Spleen (tissue), 7 donors: ENCODE data around the gene CD34.

Source experiments
- POLR2A ChIP-seq, 3 donors: fragments of 450-650 bp; IDR thresholded peaks; one replicate each; pipeline ENCODE4 v1.5.1; 2017; ENCODE audit warnings: antibody characterized with exemption in 3 of 3, mild to moderate bottlenecking in 1 of 3
- POLR2AphosphoS5 ChIP-seq, 3 donors: sonication (generic); formaldehyde crosslinking; IDR thresholded peaks; one replicate each; pipeline ENCODE4 v1.5.1; 2017; ENCODE audit warnings: antibody characterized with exemption in 3 of 3
- TF ChIP-seq, protein P1 (sequence below), 11 experiments: fragments of 200-600 bp in 7 of 11; fragments of 450-650 bp in 4 of 11; sonication (generic) in 4 of 11; IDR thresholded peaks in 8 of 11; conservative IDR thresholded peaks in 3 of 11; 1 replicate in 7 of 11; 2 replicates in 4 of 11; pipeline versions ENCODE4 v1.4.0 to v1.8.0; 2016 to 2021; ENCODE audit warnings: antibody characterized with exemption in 11 of 11, inconsistent platforms in 4 of 11, mild to moderate bottlenecking in 1 of 11
- donor health status: DM: no; HTN: no; CAD: no; lungs with moderate emphysema.
- donor health status: DM: no; HTN: no; CAD: no.
- donor health status: DM: no; HTN: no; CAD: no.

DNA sequence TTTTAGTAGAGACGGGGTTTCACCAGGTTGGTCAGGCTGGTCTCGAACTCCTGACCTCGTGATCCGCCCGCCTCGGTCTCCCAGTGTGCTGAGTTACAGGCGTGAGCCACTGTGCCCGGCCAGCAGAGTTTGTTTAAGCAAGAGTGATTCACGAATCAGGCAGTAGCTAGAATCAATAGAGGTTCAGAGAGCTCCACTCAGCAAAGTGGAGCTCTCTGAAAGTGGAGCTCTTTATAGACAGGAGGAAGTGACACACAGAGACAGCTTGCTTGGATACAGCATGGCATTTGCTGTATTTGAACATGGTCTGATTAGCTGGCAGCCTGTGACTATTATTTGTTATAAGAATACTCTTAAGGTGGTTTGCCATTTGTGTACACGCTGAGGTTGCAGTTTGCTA is 27.1 kb upstream of the CD34 start:
- no peak for TF ChIP-seq POLR2AphosphoS5 (IDR thresholded peaks at IDR 0.05)
- TF ChIP-seq, protein P1, sequence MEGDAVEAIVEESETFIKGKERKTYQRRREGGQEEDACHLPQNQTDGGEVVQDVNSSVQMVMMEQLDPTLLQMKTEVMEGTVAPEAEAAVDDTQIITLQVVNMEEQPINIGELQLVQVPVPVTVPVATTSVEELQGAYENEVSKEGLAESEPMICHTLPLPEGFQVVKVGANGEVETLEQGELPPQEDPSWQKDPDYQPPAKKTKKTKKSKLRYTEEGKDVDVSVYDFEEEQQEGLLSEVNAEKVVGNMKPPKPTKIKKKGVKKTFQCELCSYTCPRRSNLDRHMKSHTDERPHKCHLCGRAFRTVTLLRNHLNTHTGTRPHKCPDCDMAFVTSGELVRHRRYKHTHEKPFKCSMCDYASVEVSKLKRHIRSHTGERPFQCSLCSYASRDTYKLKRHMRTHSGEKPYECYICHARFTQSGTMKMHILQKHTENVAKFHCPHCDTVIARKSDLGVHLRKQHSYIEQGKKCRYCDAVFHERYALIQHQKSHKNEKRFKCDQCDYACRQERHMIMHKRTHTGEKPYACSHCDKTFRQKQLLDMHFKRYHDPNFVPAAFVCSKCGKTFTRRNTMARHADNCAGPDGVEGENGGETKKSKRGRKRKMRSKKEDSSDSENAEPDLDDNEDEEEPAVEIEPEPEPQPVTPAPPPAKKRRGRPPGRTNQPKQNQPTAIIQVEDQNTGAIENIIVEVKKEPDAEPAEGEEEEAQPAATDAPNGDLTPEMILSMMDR (IDR thresholded peaks at IDR 0.05 in 8 of 11, conservative IDR thresholded peaks at IDR 0.05 in 3 of 11) = no peak
- TF ChIP-seq POLR2A (IDR thresholded peaks at IDR 0.05) = no peak
